ACC112 (cell line): Measurements from ENCODE around the gene PRORP.

Experiments
- H2AFZ ChIP-seq: fragments of 200-600 bp; sonication (generic); one replicate; pipeline ENCODE4 v1.6.0; 2017; ENCODE audit warnings: antibody characterized with exemption, low read length; ENCODE audit not compliant: unreplicated experiment
- H3K27ac ChIP-seq: fragments of 200-600 bp; sonication (generic); 2 replicates; pipeline ENCODE4 v1.5.1; 2014; ENCODE audit warnings: low read depth, mild to moderate bottlenecking, antibody characterized with exemption, low read length, moderate library complexity
- H3K27me3 ChIP-seq: fragments of 200-600 bp; sonication (generic); 2 replicates; pipeline ENCODE4 v1.6.1; 2014; ENCODE audit warnings: mild to moderate bottlenecking, antibody characterized with exemption, low read length, moderate library complexity, mixed read lengths; ENCODE audit not compliant: insufficient read depth
- H3K36me3 ChIP-seq: fragments of 200-600 bp; sonication (generic); 2 replicates; pipeline ENCODE4 v1.6.1; 2016; ENCODE audit warnings: mild to moderate bottlenecking, antibody characterized with exemption, low read length, moderate library complexity, mixed read lengths; ENCODE audit not compliant: insufficient read depth
- H3K4me1 ChIP-seq: fragments of 200-600 bp; sonication (generic); one replicate; pipeline ENCODE4 v1.6.1; 2016; ENCODE audit warnings: low read length, mixed read lengths; ENCODE audit not compliant: insufficient read depth, unreplicated experiment, control insufficient read depth
- H3K4me3 ChIP-seq: fragments of 200-600 bp; sonication (generic); 2 replicates; pipeline ENCODE4 v1.5.1; 2014; ENCODE audit warnings: mild to moderate bottlenecking, low read depth, low read length
- H3K79me2 ChIP-seq: fragments of 200-600 bp; sonication (generic); one replicate; pipeline ENCODE4 v1.6.0; 2016; ENCODE audit warnings: low read length; ENCODE audit not compliant: control insufficient read depth, unreplicated experiment, insufficient read depth

PRORP gene

DNA sequence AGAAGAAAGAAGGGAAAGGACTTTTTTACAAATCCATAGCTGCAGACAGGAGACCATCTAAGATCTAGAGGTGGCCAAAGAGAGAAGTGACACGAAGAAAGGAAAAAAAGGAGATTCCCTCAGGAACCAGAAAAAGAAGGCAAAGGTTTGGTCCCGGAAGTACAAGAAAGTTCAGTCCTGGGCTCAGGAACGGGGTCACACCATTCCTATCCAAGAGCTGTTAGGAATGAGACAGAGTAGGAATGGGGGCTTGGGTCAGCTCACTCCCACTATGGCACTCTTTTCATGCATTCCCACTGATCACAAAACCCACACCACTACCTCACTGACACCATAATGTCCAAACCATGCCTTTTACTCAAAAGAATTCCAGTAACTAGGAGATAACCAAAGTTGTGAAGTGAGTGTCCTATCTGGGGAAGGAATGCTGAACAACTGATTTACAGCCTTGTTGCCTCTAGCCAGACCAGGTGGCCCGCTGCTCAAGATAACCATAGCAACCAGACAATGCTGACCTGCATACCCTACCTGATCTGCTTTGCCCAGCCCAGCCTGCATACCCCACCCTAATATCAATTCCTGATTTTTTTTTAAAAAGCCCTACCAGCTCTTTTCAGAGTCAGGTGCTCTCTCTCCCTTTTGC is 8.9 kb upstream of the PRORP start:
- no peak overlapping the region for H3K4me3 ChIP-seq
- no peaks in the 10 kb centered on the region for H3K4me1 ChIP-seq
- no peak overlapping the region for H2AFZ ChIP-seq
- H3K79me2 ChIP-seq: peaks cover 7% of the 10 kb centered on the region
- H3K36me3 ChIP-seq: peaks cover 41% of the 10 kb centered on the region
- no peak overlapping the region for H3K27ac ChIP-seq
- H3K27me3 ChIP-seq: no peaks in the 10 kb centered on the region

DNA sequence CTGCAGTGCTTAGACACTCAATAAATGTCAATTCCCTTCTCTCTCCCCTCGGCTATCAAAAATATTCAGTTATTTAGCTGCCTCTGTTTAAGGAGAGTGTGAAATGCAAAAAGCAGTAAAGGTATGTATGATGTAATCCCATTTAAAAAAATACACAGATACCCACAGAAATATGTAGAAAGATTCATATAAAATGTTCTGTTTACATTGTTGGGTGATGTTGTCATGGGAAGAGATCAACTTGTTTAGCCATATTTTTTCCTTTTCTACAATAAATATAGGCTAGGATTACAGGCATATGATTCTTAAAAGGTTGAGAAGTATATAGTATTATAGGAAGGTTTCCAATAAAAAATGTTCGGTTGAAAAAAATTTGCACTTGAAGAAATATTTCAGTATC is 8.3 kb upstream of the PRORP start:
- H3K27me3 ChIP-seq: no peaks in the 10 kb centered on the region
- no peaks in the 10 kb centered on the region for H3K4me1 ChIP-seq
- peaks cover 41% of the 10 kb centered on the region for H3K36me3 ChIP-seq
- no peak overlapping the region for H3K4me3 ChIP-seq
- H2AFZ ChIP-seq: no peak overlapping the region
- peaks cover 7% of the 10 kb centered on the region for H3K79me2 ChIP-seq
- H3K27ac ChIP-seq: no peak overlapping the region

DNA sequence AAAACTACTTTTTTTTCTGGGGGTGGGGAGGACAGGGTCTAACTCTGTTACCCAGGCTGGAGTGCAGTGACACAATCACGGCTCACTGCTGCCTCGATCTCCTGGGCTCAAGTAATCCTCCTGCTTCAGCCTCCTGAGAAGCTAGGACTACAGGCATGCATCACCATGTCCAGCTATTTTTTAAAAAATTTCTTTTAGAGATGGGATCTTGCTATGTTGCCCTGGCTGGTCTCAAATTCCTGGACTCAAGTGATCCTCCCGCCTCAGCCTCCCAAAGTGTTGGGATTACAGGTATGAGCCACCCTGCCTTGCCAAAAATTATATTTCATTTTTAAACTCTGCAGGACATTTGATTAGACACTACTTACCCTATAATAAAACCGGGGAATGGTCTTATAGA is 6.1 kb upstream of the PRORP start:
- Histone ChIP-seq H2AFZ (no peak overlapping the region), H3K36me3 (peaks cover 32% of the 10 kb centered on the region), H3K4me1 (peaks cover 5% of the 10 kb centered on the region), H3K79me2 (peaks cover 12% of the 10 kb centered on the region), H3K27ac (no peak overlapping the region), H3K27me3 (no peaks in the 10 kb centered on the region), H3K4me3 (no peak overlapping the region)

DNA sequence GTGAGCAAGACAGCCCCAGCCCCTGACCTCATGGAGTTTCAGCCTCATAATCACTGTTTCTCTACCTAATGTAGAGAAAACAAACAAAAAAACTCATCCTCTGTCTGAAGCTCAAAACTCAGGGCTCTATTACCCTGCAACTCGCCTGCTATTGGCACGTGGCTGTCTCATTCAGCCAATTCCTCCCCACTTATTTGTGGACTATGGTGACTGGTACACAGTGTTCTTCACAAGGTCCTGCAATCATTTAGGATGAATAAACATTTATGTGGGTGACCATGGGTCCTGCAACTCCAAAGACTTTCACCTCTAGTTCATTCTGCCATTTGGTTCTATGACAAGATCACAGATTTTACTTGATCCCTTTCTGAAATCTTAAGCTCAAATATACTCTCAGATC is 5.2 kb upstream of the PRORP start:
- Histone ChIP-seq H3K27me3 (no peaks in the 10 kb centered on the region), H3K79me2 (peaks cover 12% of the 10 kb centered on the region), H2AFZ (no peak overlapping the region), H3K4me3 (no peak overlapping the region), H3K27ac (no peak overlapping the region), H3K4me1 (peaks cover 5% of the 10 kb centered on the region), H3K36me3 (peaks cover 23% of the 10 kb centered on the region)

DNA sequence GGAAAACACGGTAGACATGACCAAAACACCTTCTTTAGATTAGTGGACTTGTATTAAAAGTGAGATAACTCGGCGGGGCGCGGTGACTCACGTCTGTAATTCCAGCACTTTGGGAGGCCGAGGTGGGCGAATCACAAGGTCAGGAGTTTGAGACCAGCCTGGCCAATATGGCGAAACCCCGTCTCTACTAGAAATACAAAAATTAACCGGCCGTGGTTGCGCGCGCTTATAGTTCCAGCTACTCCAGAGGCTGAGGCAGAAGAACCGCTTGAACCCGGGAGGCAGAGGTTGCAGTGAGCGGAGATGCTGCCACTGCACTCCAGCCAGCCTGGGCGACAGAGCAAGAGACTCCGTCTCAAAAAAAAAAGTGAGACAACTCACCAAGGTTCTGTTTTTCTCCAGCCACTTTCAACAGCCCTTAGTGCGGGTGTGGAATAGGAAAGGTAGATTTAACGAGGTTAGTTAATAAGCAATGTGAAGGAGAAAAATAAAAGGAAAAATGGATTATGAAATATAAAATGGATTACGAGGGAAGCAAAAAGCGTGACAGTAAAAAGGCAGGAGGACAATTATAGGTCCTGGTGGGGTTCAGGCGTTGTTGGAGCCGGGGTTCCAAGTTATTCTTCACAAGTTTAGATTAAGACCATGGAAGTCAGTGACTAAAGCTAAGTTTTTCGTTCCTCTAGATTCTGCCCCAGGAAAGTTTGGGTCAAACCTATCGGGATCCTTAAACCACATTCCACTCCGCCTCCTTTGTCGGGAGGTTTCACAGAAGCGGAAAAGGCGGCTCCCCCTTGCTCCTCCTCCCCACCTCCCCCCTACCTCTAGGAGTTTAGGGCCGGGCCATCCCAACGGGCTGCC is 1.1 kb upstream of the PRORP start:
- peak overlapping the region; percentile 88 for H3K4me3 ChIP-seq
- H3K79me2 ChIP-seq: peaks cover 26% of the 10 kb centered on the region
- no peaks in the 10 kb centered on the region for H3K36me3 ChIP-seq
- H3K27me3 ChIP-seq: no peaks in the 10 kb centered on the region
- peaks cover 19% of the 10 kb centered on the region for H3K4me1 ChIP-seq
- peak overlapping the region; percentile 96 for H3K27ac ChIP-seq
- H2AFZ ChIP-seq: peak overlapping the region; percentile 86

DNA sequence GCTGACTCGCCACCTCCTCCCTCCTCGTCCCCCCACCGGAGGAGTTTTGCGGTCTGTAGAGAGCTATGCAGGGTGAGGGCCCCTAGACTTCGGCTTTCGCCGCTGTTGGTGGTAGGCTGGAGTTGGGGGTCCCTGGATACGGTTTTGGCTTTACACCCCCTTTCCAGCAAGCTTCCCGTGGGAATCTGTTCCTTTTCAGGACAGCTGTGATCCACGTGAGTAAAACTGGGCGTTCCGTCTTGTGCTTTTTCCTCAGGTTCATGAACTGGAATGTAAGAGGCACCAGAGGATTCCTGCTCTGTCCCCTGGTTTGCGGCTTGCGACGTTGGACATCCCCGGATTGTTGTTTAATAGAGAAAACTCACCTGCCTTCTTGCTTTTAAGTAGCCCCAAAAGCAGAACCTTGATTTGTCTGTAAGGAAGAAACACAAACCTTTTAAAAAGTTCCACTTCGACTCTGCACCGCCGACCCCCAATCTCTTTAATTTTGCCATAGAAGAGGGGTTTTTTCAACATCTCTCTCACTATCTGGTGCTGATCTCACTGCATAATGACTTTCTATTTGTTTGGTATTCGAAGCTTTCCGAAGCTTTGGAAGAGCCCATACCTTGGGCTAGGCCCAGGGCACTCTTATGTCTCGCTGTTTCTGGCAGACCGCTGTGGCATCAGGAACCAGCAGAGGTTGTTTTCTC is 490 bp downstream of the PRORP start:
- Histone ChIP-seq H2AFZ (peak overlapping the region; percentile 86), H3K79me2 (peaks cover 31% of the 10 kb centered on the region), H3K4me3 (peak overlapping the region; percentile 88), H3K27me3 (no peaks in the 10 kb centered on the region), H3K36me3 (peaks cover 4% of the 10 kb centered on the region), H3K4me1 (peaks cover 19% of the 10 kb centered on the region), H3K27ac (peak overlapping the region; percentile 96)

DNA sequence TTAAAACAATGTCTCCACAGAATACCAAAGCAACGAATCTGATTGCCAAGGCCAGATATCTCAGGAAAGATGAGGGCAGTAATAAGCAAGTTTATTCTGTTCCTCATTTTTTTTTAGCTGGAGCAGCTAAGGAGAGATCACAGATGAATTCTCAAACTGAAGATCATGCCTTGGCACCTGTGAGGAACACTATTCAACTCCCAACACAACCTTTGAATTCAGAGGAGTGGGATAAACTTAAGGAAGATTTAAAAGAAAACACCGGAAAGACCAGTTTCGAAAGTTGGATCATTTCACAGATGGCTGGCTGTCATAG is 994 bp downstream of the PRORP start:
- Histone ChIP-seq H3K27me3 (no peaks in the 10 kb centered on the region), H3K4me1 (peaks cover 19% of the 10 kb centered on the region), H2AFZ (peak overlapping the region; percentile 86), H3K36me3 (peaks cover 7% of the 10 kb centered on the region), H3K79me2 (peaks cover 35% of the 10 kb centered on the region), H3K27ac (peak overlapping the region; percentile 96), H3K4me3 (peak overlapping the region; percentile 88)

DNA sequence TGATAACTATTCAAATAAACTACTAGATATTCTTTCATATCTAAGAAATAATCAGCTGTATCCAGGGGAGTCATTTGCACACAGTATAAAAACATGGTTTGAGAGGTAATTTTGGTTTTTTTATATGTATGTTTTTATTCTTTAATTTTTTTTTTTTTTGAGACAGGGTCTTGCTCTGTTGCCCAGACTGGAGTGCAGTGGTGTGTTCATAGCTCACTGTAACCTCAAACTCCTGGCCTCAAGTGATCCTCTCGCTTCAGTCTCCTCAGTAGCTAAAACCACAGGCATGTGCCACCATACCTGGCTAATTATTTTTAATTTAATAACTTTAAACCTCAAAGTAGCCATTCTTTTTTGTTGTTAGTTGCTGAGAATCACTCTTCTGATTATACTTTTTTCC is 1.8 kb downstream of the PRORP start:
- Histone ChIP-seq H3K27ac (no peak overlapping the region), H3K36me3 (peaks cover 7% of the 10 kb centered on the region), H2AFZ (no peak overlapping the region), H3K4me3 (peak overlapping the region; percentile 88), H3K4me1 (peaks cover 19% of the 10 kb centered on the region), H3K79me2 (peaks cover 41% of the 10 kb centered on the region), H3K27me3 (no peaks in the 10 kb centered on the region)

DNA sequence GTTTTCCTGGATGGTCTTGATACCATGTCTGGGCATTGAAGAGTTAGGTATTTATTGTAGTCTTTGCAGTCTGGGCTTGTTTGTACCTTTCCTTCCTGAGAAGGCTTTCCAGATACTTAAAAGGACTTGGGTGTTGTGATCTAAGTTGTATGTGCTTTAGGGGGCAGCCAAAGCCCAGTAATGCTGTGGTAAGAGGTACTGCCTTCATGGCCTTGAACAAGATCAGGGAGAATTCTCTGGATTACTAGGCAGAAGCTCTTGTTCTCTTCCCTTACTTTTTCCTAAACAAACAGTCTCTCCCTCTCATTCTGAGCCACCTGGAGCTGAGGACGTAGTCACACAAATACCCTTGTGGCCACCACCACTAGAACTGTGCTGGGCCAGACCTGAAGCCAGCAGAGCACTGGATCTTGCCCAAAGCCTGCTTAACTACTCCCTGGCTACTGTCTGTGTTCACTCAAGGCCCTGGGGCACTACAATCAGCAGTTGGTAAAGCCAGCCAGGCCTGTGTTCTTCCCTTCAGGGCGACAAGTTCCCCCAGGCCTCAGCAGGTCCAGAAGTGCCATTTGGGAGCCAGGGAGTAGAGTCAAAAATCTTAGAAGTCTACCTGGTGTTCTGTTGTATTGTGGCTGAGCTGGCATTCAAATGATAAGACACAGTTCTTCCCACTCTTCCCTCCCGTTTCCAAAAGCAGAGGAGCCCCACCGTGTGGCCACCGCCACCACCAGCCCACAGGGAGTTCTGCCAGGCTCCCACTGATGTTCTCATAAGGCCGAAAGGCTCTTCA is 11.4 kb downstream of the PRORP start:
- no peak overlapping the region for H2AFZ ChIP-seq
- H3K4me1 ChIP-seq: no peaks in the 10 kb centered on the region
- H3K4me3 ChIP-seq: no peak overlapping the region
- no peak overlapping the region for H3K27ac ChIP-seq
- peaks cover 12% of the 10 kb centered on the region; the same call in 1 of the 2 replicates for H3K36me3 ChIP-seq
- H3K27me3 ChIP-seq: no peaks in the 10 kb centered on the region
- peaks cover 15% of the 10 kb centered on the region for H3K79me2 ChIP-seq

DNA sequence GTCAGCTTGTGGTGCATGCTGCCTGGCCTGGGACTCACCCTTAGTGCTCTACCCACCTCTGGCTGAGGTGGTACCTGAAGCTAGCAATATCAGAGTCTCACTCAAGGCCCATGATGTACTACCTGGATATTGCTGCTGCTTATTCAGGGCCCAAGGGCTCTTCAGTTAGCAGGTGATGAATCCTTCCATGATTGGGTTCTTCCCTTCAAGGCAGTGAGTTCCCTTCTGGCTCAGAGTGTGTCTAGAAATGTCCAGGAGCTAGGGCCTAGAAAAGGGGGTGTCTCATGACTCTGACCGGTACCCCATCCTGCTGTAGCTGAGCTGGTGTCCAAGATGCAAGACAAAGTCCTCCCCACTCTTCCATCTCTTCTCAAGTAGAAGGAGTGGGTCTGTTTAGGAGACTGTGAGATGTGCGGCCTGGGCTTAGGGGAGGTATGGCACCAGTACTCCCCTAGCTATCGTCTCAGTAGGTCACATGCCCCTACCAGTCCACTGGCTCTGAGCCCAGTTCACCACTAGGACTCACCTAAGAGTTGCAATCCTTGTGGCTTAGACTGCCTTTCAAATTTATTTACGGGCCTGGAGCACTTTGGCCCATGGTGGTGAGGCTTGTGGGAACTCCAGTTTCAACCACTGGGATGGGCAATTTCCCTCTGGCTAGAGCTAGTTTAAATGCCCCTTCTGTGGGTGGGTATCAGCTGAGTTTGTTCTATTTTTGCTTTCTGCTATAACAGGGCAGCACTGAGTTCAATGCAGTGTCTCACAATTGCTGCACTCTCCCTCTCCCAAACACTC is 12.2 kb downstream of the PRORP start:
- no peak overlapping the region for H3K4me3 ChIP-seq
- H3K4me1 ChIP-seq: no peaks in the 10 kb centered on the region
- no peaks in the 10 kb centered on the region for H3K27me3 ChIP-seq
- H2AFZ ChIP-seq: no peak overlapping the region
- no peak overlapping the region for H3K27ac ChIP-seq
- H3K36me3 ChIP-seq: peaks cover 12% of the 10 kb centered on the region; the same call in 1 of the 2 replicates
- peaks cover 8% of the 10 kb centered on the region for H3K79me2 ChIP-seq
